Hematopoietic multipotent progenitor cell treated with erythropoietin and hydrocortisone succinate and interleukin-3 and kit ligand, for 4 days (in vitro differentiated cells): ENCODE results near the gene TSPYL6.
A peak's percentile ranks its signal among the peaks of the same experiment; 100 is the strongest.
"Not testable (repeated sequence)": the region's sequence is repeated elsewhere in the genome, so short reads cannot be mapped to it uniquely, and the experiment has no call there.

ENCODE experiments used
- DNase-seq: peaks from one replicate; pipeline ENCODE4 v3.0.0-alpha.2; 2015

Gene TSPYL6

GRCh38 chr2:54256091-54256694 is at the start of gene TSPYL6:
TSPYL6 (minus strand) TSS chr2:54256229; CDS start chr2:54256151, 78 bp downstream.
- DNase-seq: no peak

GRCh38 chr2:54303631-54304030 is 47.6 kb upstream of the TSPYL6 start:
- DNase-seq: no peak

GRCh38 chr2:54298514-54298913 is 42.5 kb upstream of the TSPYL6 start:
- no peak for DNase-seq

- DNase-seq: no peak
Observed at GRCh38 chr2:54295911-54296310, 39.9 kb upstream of the TSPYL6 start.

- not testable (repeated sequence) for DNase-seq
Observed at GRCh38 chr2:54294665-54295064, 38.6 kb upstream of the TSPYL6 start.

- no peak for DNase-seq
Observed at GRCh38 chr2:54290356-54291025, 34.5 kb upstream of the TSPYL6 start.

GRCh38 chr2:54289917-54290316 is 33.9 kb upstream of the TSPYL6 start:
- no peak for DNase-seq

GRCh38 chr2:54287532-54287931 is 31.5 kb upstream of the TSPYL6 start:
- no peak for DNase-seq

GRCh38 chr2:54285451-54285850 is 29.4 kb upstream of the TSPYL6 start:
- no peak for DNase-seq

GRCh38 chr2:54284826-54285225 is 28.8 kb upstream of the TSPYL6 start:
- no peak for DNase-seq

GRCh38 chr2:54279385-54279784 is 23.4 kb upstream of the TSPYL6 start:
- no peak for DNase-seq

GRCh38 chr2:54275541-54275940 is 19.5 kb upstream of the TSPYL6 start:
- no peak for DNase-seq

- no peak for DNase-seq
Observed at GRCh38 chr2:54274781-54275242, 18.8 kb upstream of the TSPYL6 start.

GRCh38 chr2:54271843-54272627 is 16.0 kb upstream of the TSPYL6 start:
- DNase-seq: peak; percentile 20

- DNase-seq: peak; percentile 50
Observed at GRCh38 chr2:54271189-54271588, 15.2 kb upstream of the TSPYL6 start.

- DNase-seq: no peak
Observed at GRCh38 chr2:54267577-54267976, 11.5 kb upstream of the TSPYL6 start.

GRCh38 chr2:54265081-54265480 is 9.1 kb upstream of the TSPYL6 start:
- not testable (repeated sequence) for DNase-seq

GRCh38 chr2:54262015-54262765 is 6.2 kb upstream of the TSPYL6 start:
- no peak for DNase-seq

- DNase-seq: no peak
Observed at GRCh38 chr2:54261537-54261936, 5.5 kb upstream of the TSPYL6 start.

- DNase-seq: no peak
Observed at GRCh38 chr2:54260241-54260595, 4.2 kb upstream of the TSPYL6 start.

GRCh38 chr2:54259413-54260240 is 3.6 kb upstream of the TSPYL6 start:
- no peak for DNase-seq

- DNase-seq: no peak
Observed at GRCh38 chr2:54258166-54258565, 2.1 kb upstream of the TSPYL6 start.
